GM23248 (cell line): Measurements from ENCODE around the gene FAM234A.
"Not testable (repeated sequence)": the region's sequence is repeated elsewhere in the genome, so short reads cannot be mapped to it uniquely, and the experiment has no call there.

ENCODE experiments used
- EZH2 ChIP-seq: fragments of 200-600 bp; sonication (generic); IDR thresholded peaks from 2 replicates; pipeline ENCODE4 v1.6.1; 2018; ENCODE audit warnings: antibody characterized with exemption, mild to moderate bottlenecking; ENCODE audit not compliant: insufficient read depth, poor library complexity, severe bottlenecking
- EZH2phosphoT487 ChIP-seq: fragments of 200-600 bp; sonication (generic); IDR thresholded peaks from 2 replicates; pipeline ENCODE4 v1.6.1; 2018; ENCODE audit warnings: antibody characterized with exemption, moderate library complexity, mild to moderate bottlenecking, low read depth; ENCODE audit not compliant: insufficient read depth

DNA sequence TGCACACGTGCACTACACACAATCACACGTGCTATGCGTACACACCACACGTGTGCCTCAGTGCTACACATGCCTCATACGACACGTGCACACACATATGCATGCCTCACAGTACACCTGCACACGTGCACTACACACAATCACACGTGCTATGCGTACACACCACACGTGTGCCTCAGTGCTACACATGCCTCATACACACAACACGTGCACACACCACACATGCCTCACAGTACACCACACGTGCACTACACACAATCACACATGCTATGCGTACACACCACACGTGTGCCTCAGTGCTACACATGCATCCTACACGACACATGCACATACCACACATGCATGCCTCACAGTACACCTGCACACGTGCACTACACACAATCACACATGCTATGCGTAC lies 32.9 kb downstream of the FAM234A start:
- TF ChIP-seq EZH2, EZH2phosphoT487: not testable (repeated sequence)
